ACC112 (cell line): ENCODE measurements around the gene ITPKB.
A peak's percentile ranks its signal among the peaks of the same experiment; 100 is the strongest.

ENCODE experiments used
- H2AFZ ChIP-seq: fragments of 200-600 bp; sonication (generic); one replicate; pipeline ENCODE4 v1.6.0; 2017; ENCODE audit warnings: antibody characterized with exemption, low read length; ENCODE audit not compliant: unreplicated experiment
- H3K27ac ChIP-seq: fragments of 200-600 bp; sonication (generic); 2 replicates; pipeline ENCODE4 v1.5.1; 2014; ENCODE audit warnings: low read depth, mild to moderate bottlenecking, antibody characterized with exemption, low read length, moderate library complexity
- H3K27me3 ChIP-seq: fragments of 200-600 bp; sonication (generic); 2 replicates; pipeline ENCODE4 v1.6.1; 2014; ENCODE audit warnings: mild to moderate bottlenecking, antibody characterized with exemption, low read length, moderate library complexity, mixed read lengths; ENCODE audit not compliant: insufficient read depth
- H3K36me3 ChIP-seq: fragments of 200-600 bp; sonication (generic); 2 replicates; pipeline ENCODE4 v1.6.1; 2016; ENCODE audit warnings: mild to moderate bottlenecking, antibody characterized with exemption, low read length, moderate library complexity, mixed read lengths; ENCODE audit not compliant: insufficient read depth
- H3K4me1 ChIP-seq: fragments of 200-600 bp; sonication (generic); one replicate; pipeline ENCODE4 v1.6.1; 2016; ENCODE audit warnings: low read length, mixed read lengths; ENCODE audit not compliant: insufficient read depth, unreplicated experiment, control insufficient read depth
- H3K4me3 ChIP-seq: fragments of 200-600 bp; sonication (generic); 2 replicates; pipeline ENCODE4 v1.5.1; 2014; ENCODE audit warnings: mild to moderate bottlenecking, low read depth, low read length
- H3K79me2 ChIP-seq: fragments of 200-600 bp; sonication (generic); one replicate; pipeline ENCODE4 v1.6.0; 2016; ENCODE audit warnings: low read length; ENCODE audit not compliant: control insufficient read depth, unreplicated experiment, insufficient read depth

ITPKB gene

DNA sequence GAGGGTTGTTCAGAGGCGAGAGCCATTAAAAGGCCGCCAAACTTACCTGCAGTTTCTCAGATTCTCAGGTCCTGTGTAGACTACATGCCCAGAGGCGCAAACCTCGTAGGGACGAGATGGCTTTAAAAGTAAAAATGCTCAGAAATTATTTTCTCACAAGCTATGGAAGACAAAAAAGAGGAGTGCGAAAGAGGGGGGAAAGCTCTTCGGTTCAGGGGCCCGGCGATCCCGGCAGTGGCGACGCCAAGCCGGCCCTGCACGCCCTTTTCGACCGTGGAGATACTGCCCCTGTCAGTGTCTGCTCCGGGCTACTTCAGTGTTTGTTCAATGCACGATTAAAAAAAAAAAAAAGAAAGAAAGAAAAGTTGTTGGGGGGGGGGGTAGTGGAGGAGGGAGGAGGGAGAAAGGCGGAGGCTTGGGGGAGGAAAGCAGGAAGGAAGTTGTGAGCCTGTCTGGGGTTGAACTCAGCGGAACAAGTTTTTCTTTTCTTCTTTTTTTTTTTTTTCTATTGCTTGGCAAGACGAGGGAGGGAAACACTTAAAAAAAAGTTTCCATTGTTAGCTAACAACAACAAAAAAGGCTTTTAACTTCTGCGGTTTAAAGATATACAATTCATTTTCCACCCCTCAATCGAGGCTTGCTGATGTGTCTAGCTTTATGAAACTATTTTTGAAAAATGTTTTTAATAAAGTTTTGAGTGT is at the start of gene ITPKB:
ITPKB (minus strand) TSS at position 288 of the 701 bp plus-strand sequence. CDS start 1,824 bp downstream, outside the sequence.
- H3K27ac ChIP-seq, result no peak within 1 kb of the TSS; the same call in 1 of the 2 replicates
- H2AFZ ChIP-seq, result peak within 1 kb of the TSS; percentile 79
- H3K4me1 ChIP-seq, result no peaks in the 10 kb centered on the region
- no peaks in the 10 kb centered on the region for H3K27me3 ChIP-seq
- H3K4me3 ChIP-seq, result peak within 1 kb of the TSS; percentile 90
- no peaks in the 10 kb centered on the region for H3K79me2 ChIP-seq
- no peaks in the 10 kb centered on the region for H3K36me3 ChIP-seq

DNA sequence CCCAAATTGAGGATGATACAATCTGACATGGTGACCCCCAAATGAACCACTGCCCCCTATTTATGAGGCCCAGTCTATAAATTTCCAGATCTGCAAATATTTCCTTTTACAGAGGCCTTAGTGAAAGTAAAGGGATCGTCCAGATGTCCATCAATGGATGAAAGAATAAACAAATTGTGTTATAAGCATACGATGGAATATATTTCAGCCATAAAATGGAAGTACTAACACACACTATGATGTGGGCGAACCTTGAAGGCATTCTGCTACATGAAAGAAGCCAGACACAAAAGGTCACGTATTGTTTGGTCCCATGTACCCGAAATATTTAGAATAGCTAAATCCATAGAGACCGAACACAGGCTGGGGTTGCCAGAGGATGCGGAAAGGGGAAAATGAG is 48.6 kb upstream of the ITPKB start:
- Histone ChIP-seq H3K79me2 (no peaks in the 10 kb centered on the region), H3K4me3 (no peak overlapping the region), H3K4me1 (no peaks in the 10 kb centered on the region), H3K27ac (no peak overlapping the region), H3K36me3 (no peaks in the 10 kb centered on the region), H2AFZ (no peak overlapping the region), H3K27me3 (peaks cover 23% of the 10 kb centered on the region)

DNA sequence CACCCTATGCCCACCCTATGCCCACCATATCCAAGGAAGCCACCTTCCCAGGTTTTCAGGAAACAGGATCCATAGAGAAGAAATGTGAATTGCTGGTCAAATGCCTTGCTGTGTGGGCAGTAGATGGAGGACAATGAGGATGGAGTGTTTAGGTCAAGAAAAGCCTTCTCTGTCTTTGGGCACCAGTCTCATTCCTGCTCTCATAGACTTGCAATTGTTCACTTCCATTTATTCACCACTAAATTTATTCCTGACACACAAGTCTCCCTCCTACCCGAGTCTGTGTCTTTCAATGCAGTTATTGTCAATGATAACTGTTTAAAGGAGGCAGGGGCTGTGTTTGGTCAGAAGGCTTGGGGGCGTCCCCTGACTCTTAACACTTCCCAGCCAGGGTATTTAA is 48.0 kb upstream of the ITPKB start:
- H3K27ac ChIP-seq, result no peak overlapping the region
- H2AFZ ChIP-seq, result no peak overlapping the region
- H3K4me3 ChIP-seq, result no peak overlapping the region
- no peaks in the 10 kb centered on the region for H3K4me1 ChIP-seq
- H3K79me2 ChIP-seq, result no peaks in the 10 kb centered on the region
- peaks cover 23% of the 10 kb centered on the region for H3K27me3 ChIP-seq
- no peaks in the 10 kb centered on the region for H3K36me3 ChIP-seq

DNA sequence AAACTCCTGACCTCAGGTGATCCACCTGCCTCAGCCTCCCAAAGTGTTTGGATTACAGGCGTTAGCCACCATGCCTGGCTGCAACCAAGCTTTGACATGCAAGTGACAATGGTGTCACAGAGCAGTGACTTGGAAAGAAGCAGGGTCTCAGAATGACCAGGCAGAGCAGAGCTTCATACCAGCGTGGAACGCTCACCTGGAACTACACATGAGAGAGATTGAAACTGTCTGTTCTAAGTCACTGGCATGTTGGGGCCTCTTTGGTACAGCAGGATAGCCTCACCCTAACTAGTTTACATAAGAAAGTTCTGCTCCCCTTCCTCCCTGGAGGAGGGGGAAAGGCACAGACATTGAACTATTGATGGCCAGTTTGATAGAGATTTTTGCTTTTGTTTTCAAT is 47.5 kb upstream of the ITPKB start:
- no peak overlapping the region for H3K27ac ChIP-seq
- peaks cover 23% of the 10 kb centered on the region for H3K27me3 ChIP-seq
- H3K4me1 ChIP-seq, result no peaks in the 10 kb centered on the region

DNA sequence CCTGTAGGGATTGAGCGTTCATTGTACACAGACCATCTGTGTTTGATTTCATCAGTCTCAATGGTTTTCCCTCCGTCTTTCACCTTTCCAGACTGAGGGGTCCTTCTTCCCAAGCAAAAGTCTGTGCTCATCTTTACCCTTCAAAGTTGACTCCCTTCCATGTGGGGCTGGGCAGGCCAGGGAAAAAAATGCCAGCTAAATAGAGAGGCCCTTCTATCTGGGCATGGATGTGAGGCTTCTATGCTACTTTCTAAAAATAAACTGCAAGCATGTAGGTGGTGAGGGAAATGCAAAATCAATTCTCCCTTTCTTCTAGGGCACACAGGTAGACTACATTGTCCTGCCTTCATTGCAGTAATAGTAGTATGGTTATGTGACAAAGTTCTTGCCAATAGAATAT is 46.7 kb upstream of the ITPKB start:
- no peaks in the 10 kb centered on the region for H3K36me3 ChIP-seq
- H3K27me3 ChIP-seq, result peaks cover 18% of the 10 kb centered on the region
- no peaks in the 10 kb centered on the region for H3K4me1 ChIP-seq
- H3K79me2 ChIP-seq, result no peaks in the 10 kb centered on the region
- no peak overlapping the region for H3K4me3 ChIP-seq
- no peak overlapping the region for H2AFZ ChIP-seq
- no peak overlapping the region for H3K27ac ChIP-seq

More for the DNA sequence above, 47.5 kb upstream of the ITPKB start:
- Histone ChIP-seq H3K36me3 (no peaks in the 10 kb centered on the region), H2AFZ (no peak overlapping the region), H3K79me2 (no peaks in the 10 kb centered on the region), H3K4me3 (no peak overlapping the region)

DNA sequence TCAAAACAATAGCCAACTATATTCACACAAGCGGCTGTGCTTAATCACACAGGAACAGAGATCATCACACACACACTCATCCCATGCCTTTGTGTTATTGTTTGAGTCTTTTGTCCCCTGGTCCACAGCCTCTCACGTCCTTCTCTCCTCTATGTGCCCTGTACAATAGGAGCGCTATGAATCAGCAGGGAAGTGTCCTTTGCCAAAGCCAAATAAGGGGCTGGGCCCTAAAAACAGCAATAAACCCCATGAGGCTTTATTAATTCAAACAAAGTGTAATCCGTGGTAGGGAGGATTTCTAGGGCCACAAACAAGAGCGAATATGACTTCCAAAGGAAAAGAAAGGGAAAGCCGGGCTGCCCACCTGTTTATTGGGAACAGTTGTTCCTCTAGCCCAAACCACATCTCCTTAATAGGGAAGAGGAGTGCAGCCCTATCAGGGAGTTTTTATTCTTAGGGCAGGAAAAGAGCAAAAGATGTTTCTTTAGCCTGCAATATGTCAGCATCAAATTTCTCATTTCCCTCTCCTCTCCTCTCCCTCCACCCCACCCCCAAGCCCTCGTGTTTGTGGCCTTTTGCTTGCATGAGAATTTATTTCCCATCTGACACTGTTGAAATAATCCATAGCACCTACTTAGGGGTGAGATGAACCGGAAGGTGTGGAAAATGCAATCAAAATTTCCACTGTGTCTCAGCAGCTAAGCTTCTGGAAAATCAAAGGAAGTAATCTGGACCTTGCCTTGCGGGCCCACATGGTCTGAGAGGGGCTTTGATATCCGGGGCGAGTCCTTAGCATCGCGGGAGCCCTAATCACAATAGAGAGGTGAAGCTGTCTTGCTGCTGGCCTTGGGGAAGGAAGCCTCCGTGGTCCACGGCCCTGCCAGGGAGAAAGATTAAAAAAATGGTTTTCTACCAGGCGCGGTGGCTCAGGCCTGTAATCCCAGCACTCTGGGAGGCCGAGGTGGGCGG is 45.3 kb upstream of the ITPKB start:
- Histone ChIP-seq H3K36me3 (no peaks in the 10 kb centered on the region), H3K79me2 (no peaks in the 10 kb centered on the region), H2AFZ (no peak overlapping the region), H3K4me3 (no peak overlapping the region), H3K27ac (no peak overlapping the region), H3K27me3 (peaks cover 10% of the 10 kb centered on the region), H3K4me1 (no peaks in the 10 kb centered on the region)

DNA sequence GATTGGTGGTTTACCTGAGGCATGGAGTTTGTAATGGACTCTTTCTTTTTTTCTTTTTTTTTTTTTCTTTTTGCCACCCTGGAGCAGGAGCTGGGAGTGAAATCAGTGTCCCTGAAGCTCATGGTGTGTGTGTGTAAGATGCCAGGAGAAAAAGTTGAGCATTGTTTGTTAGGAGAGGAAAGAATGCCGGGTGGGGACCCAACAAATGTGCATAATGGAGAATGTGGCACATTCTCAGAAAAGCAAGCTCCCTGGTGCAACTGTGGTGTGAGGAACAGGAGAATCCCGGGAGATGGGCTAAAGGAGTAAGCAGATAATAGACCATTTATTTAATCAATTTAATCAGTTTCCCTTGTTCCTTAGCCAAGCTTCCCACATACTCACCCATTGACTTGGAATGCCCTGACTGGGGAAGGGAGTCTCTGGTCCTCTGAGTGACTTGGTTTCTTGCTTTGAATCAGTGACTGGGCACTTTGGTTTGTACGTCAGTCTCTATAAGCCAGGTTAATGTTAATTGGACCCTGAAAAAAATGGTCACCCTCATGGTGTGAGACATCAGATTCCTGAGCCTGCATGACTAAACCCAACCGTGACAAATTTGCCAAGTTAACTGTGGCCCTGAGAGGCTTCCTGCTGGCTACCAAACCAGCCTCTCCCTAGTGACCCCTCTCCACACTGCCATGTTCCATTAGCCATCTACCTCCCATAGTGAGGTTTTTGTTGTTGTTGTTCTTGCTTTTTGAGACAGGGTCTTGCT is 43.9 kb upstream of the ITPKB start:
- Histone ChIP-seq H2AFZ (no peak overlapping the region), H3K36me3 (no peaks in the 10 kb centered on the region), H3K27me3 (peaks cover 5% of the 10 kb centered on the region; the same call in 1 of the 2 replicates), H3K4me1 (peaks cover 6% of the 10 kb centered on the region), H3K4me3 (no peak overlapping the region), H3K79me2 (no peaks in the 10 kb centered on the region), H3K27ac (no peak overlapping the region)

DNA sequence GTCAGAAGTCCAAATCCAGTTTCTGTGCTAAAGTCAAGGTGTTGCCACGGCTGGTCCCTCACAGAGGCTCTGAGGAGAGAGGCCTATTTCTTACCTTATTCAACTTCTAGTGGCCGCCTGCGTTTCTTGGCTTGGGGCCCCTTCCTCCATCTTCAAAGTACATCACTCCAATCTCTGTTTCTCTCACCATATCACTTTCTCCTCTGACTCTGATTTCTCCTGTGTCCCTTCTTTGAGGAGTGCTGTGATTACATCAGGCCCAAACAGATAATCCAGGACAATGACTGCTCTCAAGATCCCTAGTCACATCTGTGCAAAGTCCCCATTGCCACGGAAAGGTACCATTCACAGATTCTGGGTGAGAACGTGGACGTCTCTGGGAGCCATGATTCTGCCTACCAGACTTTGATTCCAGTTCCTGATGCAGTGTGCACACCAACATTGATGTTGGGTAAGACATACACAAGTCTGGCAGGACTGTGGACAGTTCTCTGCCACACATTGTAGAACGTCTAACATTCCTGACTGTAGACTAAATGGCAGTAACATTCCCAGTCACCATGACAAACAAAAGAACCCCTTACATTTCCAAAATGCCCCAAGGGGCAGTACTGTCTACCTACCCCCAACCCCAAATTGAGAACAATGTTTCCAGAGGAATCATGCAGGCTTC is 43.0 kb upstream of the ITPKB start:
- Histone ChIP-seq H3K4me1 (peaks cover 6% of the 10 kb centered on the region), H3K79me2 (no peaks in the 10 kb centered on the region), H3K4me3 (no peak overlapping the region), H2AFZ (no peak overlapping the region), H3K27ac (no peak overlapping the region), H3K36me3 (no peaks in the 10 kb centered on the region), H3K27me3 (no peaks in the 10 kb centered on the region)

DNA sequence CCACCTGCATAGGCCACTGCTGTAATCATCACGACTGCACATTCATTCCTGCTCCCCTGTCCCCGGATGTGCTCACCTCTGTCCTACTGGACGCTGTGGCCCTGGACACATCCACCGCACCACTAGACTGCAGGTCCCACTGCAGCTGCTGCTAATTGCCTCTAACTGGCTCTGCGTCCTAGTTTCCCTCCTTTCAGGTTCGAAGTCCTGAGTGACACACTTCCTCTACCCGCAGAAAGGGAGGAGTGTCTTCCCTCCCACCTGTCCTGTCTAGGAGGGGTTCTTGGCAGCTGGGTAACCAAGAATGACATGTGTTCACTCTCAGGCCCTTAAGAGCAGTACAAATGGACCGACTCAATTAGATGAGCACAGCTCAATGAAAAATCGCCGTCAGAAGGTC is 40.5 kb upstream of the ITPKB start:
- H3K4me3 ChIP-seq, result no peak overlapping the region

DNA sequence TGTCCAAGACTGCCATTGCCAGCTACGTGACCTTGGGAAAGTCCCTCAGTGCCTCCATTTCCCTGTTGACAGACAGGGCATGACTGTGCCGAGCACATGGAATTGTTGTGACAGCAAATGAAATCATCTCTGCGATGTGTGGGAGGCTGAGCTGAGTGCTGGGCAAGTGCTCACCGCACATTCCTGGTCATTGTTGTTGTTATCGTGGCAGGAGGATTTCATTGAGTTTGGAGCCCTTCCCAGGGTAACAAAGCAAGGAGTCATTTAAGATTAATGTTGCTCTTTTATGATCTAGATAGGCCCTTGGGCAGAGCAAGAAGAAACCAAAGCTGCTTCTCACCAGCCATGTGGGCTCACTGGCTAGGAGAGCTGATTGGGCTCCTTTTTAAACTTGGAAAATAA is 39.6 kb upstream of the ITPKB start:
- Histone ChIP-seq H3K4me3 (no peak overlapping the region), H3K79me2 (no peaks in the 10 kb centered on the region), H3K27me3 (no peaks in the 10 kb centered on the region), H3K36me3 (no peaks in the 10 kb centered on the region), H3K4me1 (peaks cover 6% of the 10 kb centered on the region), H2AFZ (no peak overlapping the region), H3K27ac (peak overlapping the region; percentile 22; the same call in 1 of the 2 replicates)

More for the DNA sequence above, 40.5 kb upstream of the ITPKB start:
- H3K79me2 ChIP-seq, result no peaks in the 10 kb centered on the region
- peaks cover 6% of the 10 kb centered on the region for H3K4me1 ChIP-seq
- no peaks in the 10 kb centered on the region for H3K27me3 ChIP-seq
- H3K36me3 ChIP-seq, result no peaks in the 10 kb centered on the region
- no peak overlapping the region for H3K27ac ChIP-seq
- no peak overlapping the region for H2AFZ ChIP-seq
